ENCODE data around the gene SLC44A1.

Gene SLC44A1

GRCh38 chr9:105297442-105298075, 53.1 kb downstream of the SLC44A1 start:
- Histone ChIP-seq H4K8ac (ENCODE audit: low read length) (peak overlapping the region; percentile 62), H2BK12ac (ENCODE audit: low read length in 2 of 2) (peak overlapping the region; percentile 20 to 80), H3K4me2 (ENCODE audit: low read length, poor library complexity, severe bottlenecking) (no peak overlapping the region), H3K23ac (ENCODE audit: low read length in 2 of 2) (no peak overlapping the region), H3K9me3 (ENCODE audit: control insufficient read depth, low read length) (no peaks in the 10 kb centered on the region), H3K9ac (ENCODE audit: low read length) (peak overlapping the region; percentile 82), H3K27ac (ENCODE audit: low read length, poor library complexity, severe bottlenecking) (no peak overlapping the region), H4K91ac (ENCODE audit: low read length) (peak overlapping the region; percentile 43), H2BK120ac (ENCODE audit: low read depth, low read length) (peak overlapping the region; percentile 11), H3K14ac (ENCODE audit: low read length in 2 of 2) (no peak overlapping the region), H2BK5ac (ENCODE audit: low read depth, low read length, poor library complexity, severe bottlenecking) (no peak overlapping the region), H2AK5ac (ENCODE audit: low read length, severe bottlenecking) (peak overlapping the region; percentile 79), H2BK15ac (ENCODE audit: low read depth, poor library complexity, severe bottlenecking) (no peak overlapping the region), H3K4ac (ENCODE audit: low read depth in 1 of 2, low read length in 2 of 2) (peak overlapping the region in 1 of 2 experiments; percentile 44), H3K4me3 (ENCODE audit: insufficient read depth in 1 of 2, low read depth in 1 of 2, low read length in 2 of 2) (no peak overlapping the region), H3K36me3 (ENCODE audit: control insufficient read depth in 1 of 2, insufficient read depth in 2 of 2, low read depth in 1 of 2, low read length in 2 of 2) (peaks cover 0 to 22% of the 10 kb centered on the region in 2 experiments), H3K79me1 (replicated peaks; ENCODE audit: low read length, poor library complexity, severe bottlenecking) (peaks cover 5% of the 10 kb centered on the region), H3K18ac (ENCODE audit: low read depth in 1 of 2, low read length in 2 of 2) (peak overlapping the region; percentile 72 to 90), H2AFZ (ENCODE audit: low read depth, low read length) (no peak overlapping the region), H3K4me1 (ENCODE audit: control insufficient read depth, insufficient read depth, low read depth, low read length) (peaks cover 6% of the 10 kb centered on the region), H3K27me3 (ENCODE audit: control insufficient read depth in 1 of 2, insufficient read depth in 1 of 2, low read length in 2 of 2) (no peaks in the 10 kb centered on the region)
- WGBS = 85% methylated on average over 14 of the region's 14 CpGs
- DNase-seq = peak; percentile 53

- H3K36me3 ChIP-seq (ENCODE audit: control insufficient read depth in 1 of 2, insufficient read depth in 2 of 2, low read depth in 1 of 2, low read length in 2 of 2) = peaks cover 0 to 38% of the 10 kb centered on the region in 2 experiments
- H2BK15ac ChIP-seq (ENCODE audit: low read depth, poor library complexity, severe bottlenecking) = no peak overlapping the region
- H3K4ac ChIP-seq (ENCODE audit: low read depth in 1 of 2, low read length in 2 of 2) = peak overlapping the region; percentile 61 to 80
- 44% methylated on average over 6 of the region's 7 CpGs for WGBS
- H3K4me3 ChIP-seq (ENCODE audit: insufficient read depth in 1 of 2, low read depth in 1 of 2, low read length in 2 of 2) = peak overlapping the region in 1 of 2 experiments; percentile 0
- peak overlapping the region; percentile 47 for H3K9ac ChIP-seq (ENCODE audit: low read length)
- no peak overlapping the region for H2BK5ac ChIP-seq (ENCODE audit: low read depth, low read length, poor library complexity, severe bottlenecking)
- peak overlapping the region; percentile 73 for H3K27ac ChIP-seq (ENCODE audit: low read length, poor library complexity, severe bottlenecking)
- H3K4me2 ChIP-seq (ENCODE audit: low read length, poor library complexity, severe bottlenecking) = no peak overlapping the region
- H3K23ac ChIP-seq (ENCODE audit: low read length in 2 of 2) = peak overlapping the region in 1 of 2 experiments; percentile 34
- peak; percentile 97 for DNase-seq
- H2BK120ac ChIP-seq (ENCODE audit: low read depth, low read length) = peak overlapping the region; percentile 80
- H3K4me1 ChIP-seq (ENCODE audit: control insufficient read depth, insufficient read depth, low read depth, low read length) = peaks cover 6% of the 10 kb centered on the region
- no peaks in the 10 kb centered on the region for H3K9me3 ChIP-seq (ENCODE audit: control insufficient read depth, low read length)
- H2AK5ac ChIP-seq (ENCODE audit: low read length, severe bottlenecking) = peak overlapping the region; percentile 21
- peaks cover 5% of the 10 kb centered on the region for H3K79me1 ChIP-seq (replicated peaks; ENCODE audit: low read length, poor library complexity, severe bottlenecking)
- no peaks in the 10 kb centered on the region for H3K27me3 ChIP-seq (ENCODE audit: control insufficient read depth in 1 of 2, insufficient read depth in 1 of 2, low read length in 2 of 2)
- peak overlapping the region; percentile 70 to 73 for H2BK12ac ChIP-seq (ENCODE audit: low read length in 2 of 2)
- H4K91ac ChIP-seq (ENCODE audit: low read length) = no peak overlapping the region
- H2AFZ ChIP-seq (ENCODE audit: low read depth, low read length) = no peak overlapping the region
- peak overlapping the region; percentile 84 to 85 for H3K18ac ChIP-seq (ENCODE audit: low read depth in 1 of 2, low read length in 2 of 2)
- peak overlapping the region; percentile 65 for H4K8ac ChIP-seq (ENCODE audit: low read length)
- no peak overlapping the region for H3K14ac ChIP-seq (ENCODE audit: low read length in 2 of 2)
These were observed 54.9 kb downstream of the SLC44A1 start for GRCh38 chr9:105299190-105299854.

GRCh38 chr9:105302728-105303127, 58.3 kb downstream of the SLC44A1 start:
- Histone ChIP-seq H3K4me2 (ENCODE audit: low read length, poor library complexity, severe bottlenecking) (no peak overlapping the region), H3K4me3 (ENCODE audit: insufficient read depth in 1 of 2, low read depth in 1 of 2, low read length in 2 of 2) (no peak overlapping the region), H4K8ac (ENCODE audit: low read length) (no peak overlapping the region), H2BK5ac (ENCODE audit: low read depth, low read length, poor library complexity, severe bottlenecking) (no peak overlapping the region), H2BK120ac (ENCODE audit: low read depth, low read length) (no peak overlapping the region), H3K4ac (ENCODE audit: low read depth in 1 of 2, low read length in 2 of 2) (no peak overlapping the region), H2AFZ (ENCODE audit: low read depth, low read length) (no peak overlapping the region), H3K18ac (ENCODE audit: low read depth in 1 of 2, low read length in 2 of 2) (no peak overlapping the region), H3K27ac (ENCODE audit: low read length, poor library complexity, severe bottlenecking) (no peak overlapping the region), H3K9me3 (ENCODE audit: control insufficient read depth, low read length) (no peaks in the 10 kb centered on the region), H2BK12ac (ENCODE audit: low read length in 2 of 2) (no peak overlapping the region), H2BK15ac (ENCODE audit: low read depth, poor library complexity, severe bottlenecking) (no peak overlapping the region), H4K91ac (ENCODE audit: low read length) (no peak overlapping the region), H3K14ac (ENCODE audit: low read length in 2 of 2) (no peak overlapping the region), H3K23ac (ENCODE audit: low read length in 2 of 2) (no peak overlapping the region), H3K9ac (ENCODE audit: low read length) (no peak overlapping the region), H3K4me1 (ENCODE audit: control insufficient read depth, insufficient read depth, low read depth, low read length) (peaks cover 5% of the 10 kb centered on the region), H3K36me3 (ENCODE audit: control insufficient read depth in 1 of 2, insufficient read depth in 2 of 2, low read depth in 1 of 2, low read length in 2 of 2) (peaks cover 0 to 41% of the 10 kb centered on the region in 2 experiments), H3K27me3 (ENCODE audit: control insufficient read depth in 1 of 2, insufficient read depth in 1 of 2, low read length in 2 of 2) (no peaks in the 10 kb centered on the region), H3K79me1 (replicated peaks; ENCODE audit: low read length, poor library complexity, severe bottlenecking) (peaks cover 6% of the 10 kb centered on the region), H2AK5ac (ENCODE audit: low read length, severe bottlenecking) (no peak overlapping the region)
- 96% methylated on average over 2 of the region's 2 CpGs for WGBS
- DNase-seq = no peak

- H3K4ac ChIP-seq (ENCODE audit: low read depth in 1 of 2, low read length in 2 of 2) = no peak overlapping the region
- no peak overlapping the region for H2BK12ac ChIP-seq (ENCODE audit: low read length in 2 of 2)
- WGBS = 81% methylated on average over 1 of the region's 1 CpG
- H3K4me1 ChIP-seq (ENCODE audit: control insufficient read depth, insufficient read depth, low read depth, low read length) = peaks cover 2% of the 10 kb centered on the region
- H2BK15ac ChIP-seq (ENCODE audit: low read depth, poor library complexity, severe bottlenecking) = no peak overlapping the region
- peaks cover 8% of the 10 kb centered on the region for H3K79me1 ChIP-seq (replicated peaks; ENCODE audit: low read length, poor library complexity, severe bottlenecking)
- no peak overlapping the region for H3K23ac ChIP-seq (ENCODE audit: low read length in 2 of 2)
- H4K8ac ChIP-seq (ENCODE audit: low read length) = no peak overlapping the region
- H3K14ac ChIP-seq (ENCODE audit: low read length in 2 of 2) = no peak overlapping the region
- no peak overlapping the region for H4K91ac ChIP-seq (ENCODE audit: low read length)
- H3K9me3 ChIP-seq (ENCODE audit: control insufficient read depth, low read length) = no peaks in the 10 kb centered on the region
- no peak overlapping the region for H2AFZ ChIP-seq (ENCODE audit: low read depth, low read length)
- no peaks in the 10 kb centered on the region for H3K27me3 ChIP-seq (ENCODE audit: control insufficient read depth in 1 of 2, insufficient read depth in 1 of 2, low read length in 2 of 2)
- no peak overlapping the region for H3K4me3 ChIP-seq (ENCODE audit: insufficient read depth in 1 of 2, low read depth in 1 of 2, low read length in 2 of 2)
- no peak overlapping the region for H2AK5ac ChIP-seq (ENCODE audit: low read length, severe bottlenecking)
- H3K9ac ChIP-seq (ENCODE audit: low read length) = no peak overlapping the region
- H3K36me3 ChIP-seq (ENCODE audit: control insufficient read depth in 1 of 2, insufficient read depth in 2 of 2, low read depth in 1 of 2, low read length in 2 of 2) = peaks cover 0 to 47% of the 10 kb centered on the region in 2 experiments
- H3K4me2 ChIP-seq (ENCODE audit: low read length, poor library complexity, severe bottlenecking) = no peak overlapping the region
- no peak overlapping the region for H3K27ac ChIP-seq (ENCODE audit: low read length, poor library complexity, severe bottlenecking)
- H3K18ac ChIP-seq (ENCODE audit: low read depth in 1 of 2, low read length in 2 of 2) = no peak overlapping the region
- no peak overlapping the region for H2BK120ac ChIP-seq (ENCODE audit: low read depth, low read length)
- H2BK5ac ChIP-seq (ENCODE audit: low read depth, low read length, poor library complexity, severe bottlenecking) = no peak overlapping the region
- DNase-seq = no peak
These were observed 61.4 kb downstream of the SLC44A1 start for GRCh38 chr9:105305856-105306255.

Data from mesenchymal stem cell (in vitro differentiated cells and primary cell).